Activated CD4-positive, alpha-beta T cell treated with anti-CD3 and anti-CD28 coated beads, Interleukin-2, amount 10 ng/mL, durations not matched to agents 7 days and 5 days (primary cell): Measurements from ENCODE around the gene NEGR1. TPM values are rescaled to one million over a fixed set of nuclear protein-coding genes. Genes with fewer than 3 reads are reported as not detected.
A peak's percentile ranks its signal among the peaks of the same experiment; 100 is the strongest.

Experiments used
- CTCF ChIA-PET: fragments of 350-600 bp; sonication (Branson Sonifier 250); formaldehyde crosslinking; loops from one replicate; lab custom pipeline; 2021; ENCODE audit warnings: antibody characterized with exemption; lab: Charles Lee
- POLR2A ChIA-PET: fragments of 350-600 bp; sonication (Branson Sonifier 250); formaldehyde crosslinking; loops from one replicate; lab custom pipeline; 2021; ENCODE audit warnings: antibody characterized with exemption; lab: Charles Lee
- DNase-seq: peaks from one replicate; pipeline ENCODE4 v3.0.0-alpha.2; 2020
- H3K27ac Mint-ChIP-seq: one replicate; pipeline ENCODE4 v1.8.0; 2021; ENCODE audit warnings: mild to moderate bottlenecking, moderate library complexity, mixed read lengths
- H3K27me3 Mint-ChIP-seq: one replicate; pipeline ENCODE4 v1.8.0; 2021; ENCODE audit warnings: mixed read lengths
- H3K36me3 Mint-ChIP-seq: one replicate; pipeline ENCODE4 v1.8.0; 2021; ENCODE audit warnings: low read depth, mixed read lengths
- H3K4me1 Mint-ChIP-seq: one replicate; pipeline ENCODE4 v1.8.0; 2021; ENCODE audit warnings: mixed read lengths
- H3K4me3 Mint-ChIP-seq: one replicate; pipeline ENCODE4 v1.8.0; 2021; ENCODE audit warnings: mild to moderate bottlenecking, moderate library complexity, mixed read lengths
- H3K9me3 Mint-ChIP-seq: one replicate; pipeline ENCODE4 v1.8.0; 2021; ENCODE audit warnings: mixed read lengths
- total RNA-seq, 2 experiments: library from RNA; stranded (reverse); gene quantifications; one replicate each; pipeline ENCODE4 v1.2.3, GENCODE V29; 2021

The NEGR1 gene
- total RNA-seq, 2 experiments from 2014 or later, result not detected

- Mint-ChIP-seq H3K27me3 (no peaks in the 10 kb centered on the region), H3K36me3 (no peaks in the 10 kb centered on the region), H3K9me3 (no peaks in the 10 kb centered on the region), H3K27ac (no peak overlapping the region), H3K4me3 (no peak overlapping the region), H3K4me1 (no peaks in the 10 kb centered on the region)
- no peak for DNase-seq
- CTCF ChIA-PET, result no interaction called here
- POLR2A ChIA-PET, result no interaction called here
These were observed 188.1 kb downstream of the NEGR1 start for GRCh38 chr1:72094209-72094608.

DNA sequence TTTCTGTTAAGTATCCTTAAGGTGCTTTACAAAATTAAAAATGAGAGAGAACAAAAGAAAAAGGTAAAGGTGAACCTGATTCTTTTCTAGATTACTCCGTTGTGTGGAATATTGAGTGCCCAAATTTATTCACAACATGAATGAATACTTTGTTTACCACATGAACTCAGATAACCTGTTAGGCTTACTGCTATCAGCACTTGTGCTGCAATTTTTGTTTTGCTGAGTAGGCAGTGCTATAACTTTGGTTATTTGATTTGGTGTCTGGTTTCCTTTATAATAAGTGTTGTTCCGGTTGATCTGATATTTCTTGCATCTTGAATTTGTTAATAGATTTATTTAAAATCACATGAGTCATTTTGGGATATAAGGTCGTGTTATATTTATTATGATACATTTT, 195.9 kb downstream of the NEGR1 start:
- no peak for DNase-seq
- ChIA-PET POLR2A (no interaction called here), CTCF (no interaction called here)
- Mint-ChIP-seq H3K4me1 (no peaks in the 10 kb centered on the region), H3K9me3 (no peaks in the 10 kb centered on the region), H3K36me3 (no peaks in the 10 kb centered on the region), H3K27me3 (no peaks in the 10 kb centered on the region), H3K4me3 (no peak overlapping the region), H3K27ac (no peak overlapping the region)

- H3K9me3 Mint-ChIP-seq, result no peaks in the 10 kb centered on the region
- H3K4me3 Mint-ChIP-seq, result no peak overlapping the region
- H3K4me1 Mint-ChIP-seq, result no peaks in the 10 kb centered on the region
- no peak overlapping the region for H3K27ac Mint-ChIP-seq
- no peaks in the 10 kb centered on the region for H3K36me3 Mint-ChIP-seq
- H3K27me3 Mint-ChIP-seq, result no peaks in the 10 kb centered on the region
- DNase-seq, result no peak
- ChIA-PET POLR2A (no interaction called here), CTCF (no interaction called here)
These were observed 206.9 kb downstream of the NEGR1 start for GRCh38 chr1:72075425-72075824.

- Mint-ChIP-seq H3K27ac (no peak overlapping the region), H3K4me3 (no peak overlapping the region), H3K36me3 (no peaks in the 10 kb centered on the region), H3K27me3 (no peaks in the 10 kb centered on the region), H3K9me3 (no peaks in the 10 kb centered on the region), H3K4me1 (no peaks in the 10 kb centered on the region)
- ChIA-PET CTCF (no interaction called here), POLR2A (no interaction called here)
- no peak for DNase-seq
These were observed 215.9 kb downstream of the NEGR1 start for GRCh38 chr1:72066431-72066830.

GRCh38 chr1:72064196-72065075, 217.9 kb downstream of the NEGR1 start:
- Mint-ChIP-seq H3K4me3 (no peak overlapping the region), H3K4me1 (no peaks in the 10 kb centered on the region), H3K9me3 (no peaks in the 10 kb centered on the region), H3K27ac (no peak overlapping the region), H3K36me3 (no peaks in the 10 kb centered on the region), H3K27me3 (no peaks in the 10 kb centered on the region)
- CTCF ChIA-PET, result no interaction called here
- POLR2A ChIA-PET, result no interaction called here
- no peak for DNase-seq

DNA sequence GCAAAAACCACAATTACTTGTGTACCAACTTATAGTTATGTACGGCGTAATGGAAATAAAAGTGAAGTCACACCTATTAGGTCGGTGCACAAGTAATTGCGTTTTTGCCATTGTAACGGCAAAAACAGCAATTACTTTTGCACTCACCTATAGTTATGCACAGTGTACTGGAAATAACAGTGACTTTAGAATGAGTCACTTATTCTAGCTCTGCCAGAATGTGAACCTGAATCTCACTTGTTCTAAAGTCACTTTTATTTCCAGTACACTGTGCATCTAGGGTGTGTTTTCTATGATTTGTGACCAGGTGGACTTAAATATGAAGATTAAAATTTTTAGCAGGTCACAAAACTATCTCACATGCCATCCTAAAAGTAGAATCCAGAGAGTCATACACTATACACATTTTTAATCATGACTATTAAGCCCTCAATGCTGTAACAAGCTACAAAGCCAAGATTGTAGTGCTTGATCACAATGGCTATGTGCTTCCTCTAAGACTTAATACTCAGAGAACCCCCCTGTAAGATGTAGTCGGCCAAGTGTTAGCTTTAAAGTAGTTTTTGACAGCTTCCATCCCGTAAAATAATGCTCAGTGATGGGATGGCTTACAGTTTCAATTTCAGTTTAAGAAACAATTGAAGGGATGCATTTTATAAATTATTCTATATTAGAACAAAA, 218.8 kb downstream of the NEGR1 start:
- POLR2A ChIA-PET, result no interaction called here
- DNase-seq, result no peak

GRCh38 chr1:72062584-72062983, 219.8 kb downstream of the NEGR1 start:
- Mint-ChIP-seq H3K27me3 (no peaks in the 10 kb centered on the region), H3K4me3 (no peak overlapping the region), H3K9me3 (no peaks in the 10 kb centered on the region), H3K27ac (no peak overlapping the region), H3K36me3 (no peaks in the 10 kb centered on the region), H3K4me1 (no peaks in the 10 kb centered on the region)
- CTCF ChIA-PET, result no interaction called here
- no peak for DNase-seq
- POLR2A ChIA-PET, result no interaction called here

More for the DNA sequence above, 218.8 kb downstream of the NEGR1 start:
- Mint-ChIP-seq H3K27me3 (no peaks in the 10 kb centered on the region), H3K36me3 (no peaks in the 10 kb centered on the region), H3K4me3 (no peak overlapping the region), H3K9me3 (no peaks in the 10 kb centered on the region), H3K27ac (no peak overlapping the region), H3K4me1 (no peaks in the 10 kb centered on the region)
- CTCF ChIA-PET, result no interaction called here

GRCh38 chr1:72060466-72061245, 221.7 kb downstream of the NEGR1 start:
- Mint-ChIP-seq H3K36me3 (no peaks in the 10 kb centered on the region), H3K9me3 (no peaks in the 10 kb centered on the region), H3K27ac (no peak overlapping the region), H3K4me3 (no peak overlapping the region), H3K4me1 (no peaks in the 10 kb centered on the region), H3K27me3 (no peaks in the 10 kb centered on the region)
- ChIA-PET CTCF (no interaction called here), POLR2A (no interaction called here)
- no peak for DNase-seq

DNA sequence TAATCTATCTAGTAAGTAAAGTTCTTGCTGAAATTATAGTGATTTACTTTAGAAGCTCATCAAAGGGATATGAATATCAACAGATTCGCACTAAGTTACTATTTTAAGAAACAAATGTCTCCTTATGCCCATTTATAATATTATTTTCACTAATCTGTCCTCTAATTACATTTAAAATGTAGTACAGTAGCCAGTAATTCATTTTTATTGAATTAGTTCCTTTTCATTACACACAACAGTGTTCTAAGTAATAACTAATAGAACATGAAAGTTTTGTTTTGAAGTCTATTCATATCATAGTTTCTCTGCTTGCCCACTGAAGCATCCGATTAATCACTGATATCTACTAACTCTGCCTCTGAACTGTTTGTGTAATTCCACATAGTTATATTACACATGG, 225.8 kb downstream of the NEGR1 start:
- Mint-ChIP-seq H3K27ac (no peak overlapping the region), H3K4me1 (no peaks in the 10 kb centered on the region)
- CTCF ChIA-PET, result no interaction called here

DNA sequence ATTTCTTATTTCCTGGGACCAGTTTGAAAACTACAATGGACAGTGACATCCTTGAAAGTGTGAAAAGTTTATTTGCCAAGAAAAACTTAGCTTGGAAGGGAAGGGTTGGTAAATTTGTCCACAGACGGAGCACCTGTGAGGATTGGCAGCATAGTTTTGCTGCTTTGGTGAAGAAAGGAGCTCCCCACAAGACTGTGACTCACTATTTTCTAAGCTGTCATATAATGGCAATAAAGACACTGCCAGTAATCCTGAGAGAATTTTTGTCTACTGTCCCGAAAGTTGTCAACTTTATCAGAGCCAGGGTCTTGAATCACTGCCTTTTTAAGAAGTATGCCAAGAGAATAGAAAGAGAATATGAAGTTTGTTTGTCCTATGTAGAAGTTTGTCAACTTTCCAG, 230.8 kb downstream of the NEGR1 start:
- Mint-ChIP-seq H3K36me3 (no peaks in the 10 kb centered on the region), H3K27me3 (no peaks in the 10 kb centered on the region), H3K4me1 (no peaks in the 10 kb centered on the region), H3K27ac (no peak overlapping the region), H3K4me3 (no peak overlapping the region), H3K9me3 (no peaks in the 10 kb centered on the region)
- DNase-seq, result no peak
- ChIA-PET POLR2A (no interaction called here), CTCF (no interaction called here)

More for the DNA sequence above, 225.8 kb downstream of the NEGR1 start:
- Mint-ChIP-seq H3K36me3 (no peaks in the 10 kb centered on the region), H3K4me3 (no peak overlapping the region), H3K9me3 (no peaks in the 10 kb centered on the region), H3K27me3 (no peaks in the 10 kb centered on the region)
- POLR2A ChIA-PET, result no interaction called here
- DNase-seq, result no peak

- Mint-ChIP-seq H3K4me3 (no peak overlapping the region), H3K27ac (no peak overlapping the region), H3K27me3 (no peaks in the 10 kb centered on the region), H3K36me3 (no peaks in the 10 kb centered on the region), H3K9me3 (no peaks in the 10 kb centered on the region), H3K4me1 (no peaks in the 10 kb centered on the region)
- no peak for DNase-seq
- ChIA-PET CTCF (no interaction called here), POLR2A (no interaction called here)
These were observed 231.8 kb downstream of the NEGR1 start for GRCh38 chr1:72050551-72050950.

DNA sequence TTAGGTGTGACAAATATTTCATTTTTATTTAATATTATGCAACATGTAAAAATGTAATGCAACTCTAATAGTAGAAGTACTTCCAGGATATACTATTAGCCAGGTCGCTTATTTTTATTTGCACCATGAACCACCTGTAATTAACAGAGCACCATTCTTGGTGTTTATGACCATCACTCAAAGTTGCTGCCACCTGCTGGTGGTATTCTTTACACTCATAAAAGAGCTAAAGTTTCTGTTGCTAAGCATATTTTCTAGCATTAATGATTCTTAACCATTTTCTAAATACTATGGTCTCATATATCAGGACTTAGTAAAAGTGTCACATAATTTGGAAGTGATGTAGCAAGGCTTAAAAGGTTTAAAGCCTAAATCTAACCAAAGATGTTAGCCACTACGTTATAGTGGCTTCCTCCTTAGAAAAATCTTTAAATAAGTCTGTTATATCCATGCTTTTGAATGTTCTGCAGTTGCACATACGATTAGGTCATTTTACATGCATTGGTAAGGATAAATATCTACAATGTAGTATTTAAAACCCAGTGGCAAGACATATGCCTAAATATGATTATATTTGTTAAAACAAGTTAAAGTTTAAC, 244.5 kb downstream of the NEGR1 start:
- Mint-ChIP-seq H3K27ac (no peak overlapping the region), H3K36me3 (no peaks in the 10 kb centered on the region), H3K9me3 (no peaks in the 10 kb centered on the region), H3K4me1 (no peaks in the 10 kb centered on the region), H3K4me3 (no peak overlapping the region), H3K27me3 (no peaks in the 10 kb centered on the region)
- ChIA-PET CTCF (no interaction called here), POLR2A (no interaction called here)
- DNase-seq, result peak; percentile 18

DNA sequence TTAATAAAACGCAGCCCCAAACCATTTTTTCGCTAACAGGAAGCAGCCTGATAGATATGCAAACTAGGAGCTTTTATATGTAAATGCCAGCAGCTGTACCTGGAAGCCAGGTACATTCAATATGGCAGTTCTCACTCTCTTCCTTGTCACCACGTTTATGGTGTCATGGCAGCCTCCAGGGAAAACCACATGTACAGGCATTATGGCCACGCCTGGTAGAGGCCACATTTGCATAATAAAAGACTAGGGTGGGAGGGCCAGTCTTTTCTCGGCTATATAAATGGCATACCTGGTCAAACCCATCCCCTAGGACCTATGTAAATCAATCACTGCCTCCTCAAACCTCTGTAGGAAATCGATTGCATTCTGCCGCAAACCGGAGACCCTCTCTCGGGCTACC, 247.5 kb downstream of the NEGR1 start:
- no peaks in the 10 kb centered on the region for H3K36me3 Mint-ChIP-seq
- H3K27ac Mint-ChIP-seq, result no peak overlapping the region
- H3K4me3 Mint-ChIP-seq, result no peak overlapping the region
- ChIA-PET CTCF (interaction anchor here (1.2 kb wide), 1 partner anchor 13 kb away, joined by 3 read pairs; no protein-coding TSS in a partner anchor), POLR2A (no interaction called here)
- no peaks in the 10 kb centered on the region for H3K27me3 Mint-ChIP-seq
- H3K4me1 Mint-ChIP-seq, result no peaks in the 10 kb centered on the region
- H3K9me3 Mint-ChIP-seq, result no peaks in the 10 kb centered on the region
- no peak for DNase-seq
